H1 (cell line): ENCODE data around the gene TIMM29. TPM values are rescaled to one million over a fixed set of nuclear protein-coding genes. Genes with fewer than 3 reads are reported as not detected.

ENCODE experiments used
- CTCF ChIA-PET: fragments of 300-600 bp; sonication (Branson Sonifier 250); formaldehyde crosslinking; loops from one replicate; lab custom pipeline; 2021; ENCODE audit not compliant: partially characterized antibody; lab: Charles Lee
- POLR2A ChIA-PET: fragments of 300-600 bp; sonication (Branson Sonifier 250); formaldehyde crosslinking; loops from one replicate; lab custom pipeline; 2021; ENCODE audit warnings: inconsistent platforms; ENCODE audit not compliant: partially characterized antibody; lab: Charles Lee
- DNase-seq, 2 experiments: peaks; one replicate each; pipeline versions ENCODE4 v3.0.0 to v3.0.0-alpha.2; 2010 to 2022; ENCODE audit warnings: low spot score in 2 of 2, low read depth in 1 of 2, mixed read lengths in 1 of 2
- FAIRE-seq: peaks from 2 replicates; lab custom pipeline; 2011; peaks lifted over from hg19 to GRCh38; lab: Jason Lieb, UNC
- H2AFZ ChIP-seq: 2 replicates; pipeline ENCODE4 v1.8.1; 2012; ENCODE audit warnings: low read length, inconsistent platforms
- H2AK5ac ChIP-seq: 2 replicates; pipeline ENCODE4 v1.6.1; 2013; ENCODE audit warnings: low read depth, low read length
- H2BK120ac ChIP-seq: replicated peaks from 2 replicates; pipeline ENCODE3; 2013; ENCODE audit warnings: low read depth, low read length, inconsistent platforms
- H2BK12ac ChIP-seq: 2 replicates; pipeline ENCODE4 v1.6.1; 2013; ENCODE audit warnings: low read depth, low read length
- H2BK15ac ChIP-seq: 2 replicates; pipeline ENCODE4 v1.6.1; 2013; ENCODE audit warnings: low read length
- H2BK20ac ChIP-seq: 2 replicates; pipeline ENCODE4 v1.6.1; 2013; ENCODE audit warnings: low read length
- H2BK5ac ChIP-seq: 2 replicates; pipeline ENCODE4 v1.6.1; 2013; ENCODE audit warnings: low read depth, low read length
- H3K14ac ChIP-seq: 2 replicates; pipeline ENCODE4 v1.6.1; 2013; ENCODE audit warnings: inconsistent platforms; ENCODE audit not compliant: insufficient read length
- H3K18ac ChIP-seq: 2 replicates; pipeline ENCODE4 v1.6.1; 2013; ENCODE audit warnings: low read length; ENCODE audit errors: extremely low read depth
- H3K23ac ChIP-seq: 2 replicates; pipeline ENCODE4 v1.6.1; 2013; ENCODE audit warnings: inconsistent platforms; ENCODE audit not compliant: insufficient read length
- H3K23me2 ChIP-seq: 2 replicates; pipeline ENCODE4 v1.6.1; 2013; ENCODE audit warnings: low read depth, low read length
- H3K27ac ChIP-seq: 2 replicates; pipeline ENCODE4 v1.6.1; 2011; ENCODE audit warnings: low read depth, low read length, inconsistent platforms
- H3K27me3 ChIP-seq, 4 experiments: replicated peaks in 1 of 4; 1 replicate in 1 of 4; 2 replicates in 3 of 4; pipeline versions ENCODE4 v1.6.1 to v1.8.1; 2011 to 2013; ENCODE audit warnings: low read length in 3 of 4, mild to moderate bottlenecking in 3 of 4, inconsistent platforms in 2 of 4, mixed read lengths in 2 of 4, moderate library complexity in 1 of 4; ENCODE audit not compliant: control insufficient read depth in 3 of 4, insufficient read depth in 3 of 4; ENCODE audit errors: extremely low read depth in 1 of 4
- H3K36me3 ChIP-seq, 4 experiments: 2 replicates each; pipeline versions ENCODE4 v1.6.1 to v1.8.1; 2011 to 2013; ENCODE audit warnings: mild to moderate bottlenecking in 4 of 4, low read length in 3 of 4, moderate library complexity in 2 of 4, control low read depth in 1 of 4, inconsistent platforms in 1 of 4; ENCODE audit not compliant: insufficient read depth in 4 of 4, control insufficient read depth in 2 of 4
- H3K4ac ChIP-seq: replicated peaks from 2 replicates; pipeline ENCODE3; 2013; ENCODE audit warnings: low read length, low read depth, mixed read lengths, inconsistent platforms; ENCODE audit not compliant: insufficient read length
- H3K4me1 ChIP-seq, 4 experiments: replicated peaks in 1 of 4; 1 replicate in 1 of 4; 2 replicates in 3 of 4; pipeline versions ENCODE4 v1.6.1 to v1.8.1; 2011 to 2013; ENCODE audit warnings: low read length in 3 of 4, inconsistent platforms in 2 of 4, mixed read lengths in 1 of 4; ENCODE audit not compliant: insufficient read depth in 4 of 4, control insufficient read depth in 3 of 4
- H3K4me2 ChIP-seq, 2 experiments: 2 replicates each; pipeline versions ENCODE4 v1.6.1 to v1.8.1; 2011 to 2013; ENCODE audit warnings: low read depth in 2 of 2, low read length in 2 of 2, control low read depth in 1 of 2, inconsistent platforms in 1 of 2, mild to moderate bottlenecking in 1 of 2; ENCODE audit not compliant: insufficient read depth in 1 of 2
- H3K4me3 ChIP-seq, 4 experiments: fragments of 200-600, 300-600 bp in 1 of 4; sonication (generic), shearing (Covaris generic), sonication (Bioruptor Twin) in 1 of 4; 2 replicates each; pipeline versions ENCODE4 v1.5.1 to v1.8.1; 2011 to 2016; ENCODE audit warnings: low read length in 4 of 4, low read depth in 3 of 4, control low read depth in 2 of 4, inconsistent platforms in 2 of 4, mild to moderate bottlenecking in 2 of 4, mixed read lengths in 1 of 4, moderate library complexity in 1 of 4; ENCODE audit not compliant: insufficient read depth in 2 of 4; ENCODE audit errors: extremely low read depth in 1 of 4
- H3K56ac ChIP-seq: replicated peaks from 2 replicates; pipeline ENCODE3; 2013; ENCODE audit warnings: low read depth, mild to moderate bottlenecking, mixed read lengths, low read length, inconsistent platforms; ENCODE audit not compliant: insufficient read length
- H3K79me1 ChIP-seq: 2 replicates; pipeline ENCODE4 v1.6.1; 2013; ENCODE audit warnings: low read depth, low read length, control low read depth
- H3K79me2 ChIP-seq, 2 experiments: 2 replicates each; pipeline versions ENCODE4 v1.6.1 to v1.8.1; 2012 to 2013; ENCODE audit warnings: low read length in 2 of 2, mild to moderate bottlenecking in 2 of 2, inconsistent platforms in 1 of 2; ENCODE audit not compliant: insufficient read depth in 2 of 2, control insufficient read depth in 1 of 2
- H3K9ac ChIP-seq, 4 experiments: replicated peaks in 1 of 4; 1 replicate in 1 of 4; 2 replicates in 3 of 4; pipeline versions ENCODE4 v1.6.1 to v1.8.1; 2011 to 2013; ENCODE audit warnings: low read depth in 3 of 4, low read length in 3 of 4, control low read depth in 2 of 4, mild to moderate bottlenecking in 2 of 4, moderate library complexity in 2 of 4, inconsistent platforms in 1 of 4; ENCODE audit errors: extremely low read depth in 1 of 4
- H3K9me3 ChIP-seq, 2 experiments: 2 replicates each; pipeline versions ENCODE4 v1.6.1 to v1.8.1; 2012 to 2013; ENCODE audit warnings: mild to moderate bottlenecking in 2 of 2, moderate library complexity in 2 of 2, control low read depth in 1 of 2, inconsistent platforms in 1 of 2, low read depth in 1 of 2, low read length in 1 of 2, mixed read lengths in 1 of 2; ENCODE audit not compliant: insufficient read depth in 2 of 2
- H4K20me1 ChIP-seq, 2 experiments: replicated peaks in 1 of 2; 2 replicates each; pipeline versions ENCODE3 to v1.8.1; 2011 to 2013; ENCODE audit warnings: inconsistent platforms in 2 of 2, low read length in 2 of 2, mild to moderate bottlenecking in 1 of 2; ENCODE audit not compliant: insufficient read depth in 2 of 2, control insufficient read depth in 1 of 2
- H4K5ac ChIP-seq: 2 replicates; pipeline ENCODE4 v1.6.1; 2013; ENCODE audit warnings: low read length, low read depth, mixed read lengths, inconsistent platforms; ENCODE audit not compliant: insufficient read length
- H4K8ac ChIP-seq: 2 replicates; pipeline ENCODE4 v1.8.0; 2013; ENCODE audit warnings: mild to moderate bottlenecking, moderate library complexity, low read length, inconsistent platforms; ENCODE audit not compliant: insufficient read depth; ENCODE audit errors: extremely low read depth
- H4K91ac ChIP-seq: replicated peaks from 2 replicates; pipeline ENCODE3; 2013; ENCODE audit warnings: low read length, mixed read lengths, inconsistent platforms; ENCODE audit not compliant: insufficient read length
- POU5F1 ChIP-seq: IDR thresholded peaks from 2 replicates; pipeline ENCODE4 v1.6.1; 2011; ENCODE audit warnings: low read depth, mild to moderate bottlenecking, low read length, moderate library complexity
- WGBS, 2 experiments: shearing (Covaris generic) in 1 of 2; methylation state at CpG; one replicate each; pipeline versions ENCODE4 v1.1.6 to v1.1.7; 2013 to 2015; ENCODE audit warnings: low lambda C conversion rate in 2 of 2, mixed read lengths in 2 of 2, inconsistent platforms in 1 of 2, low coverage in 1 of 2, missing lambda C conversion rate in 1 of 2; ENCODE audit not compliant: insufficient replicate concordance in 2 of 2, insufficient coverage in 1 of 2, insufficient read length in 1 of 2; ENCODE audit errors: extremely low coverage in 1 of 2, missing lambda C conversion rate in 1 of 2; 5-methylcytosine and 5-hydroxymethylcytosine counted together
- polyA plus RNA-seq, 7 experiments: library from polyadenylated mRNA; depleted of rRNA in 3 of 7; stranded (reverse) in 5 of 7; unstranded in 2 of 7; fragments of >200 nt in 5 of 7; fragments of 200-250 nt in 2 of 7; gene quantifications; 1 replicate in 5 of 7; 2 replicates in 1 of 7; 4 replicates in 1 of 7; pipeline versions ENCODE4 v1.2.1 to v1.2.3, GENCODE V29; 2011 to 2013; ENCODE audit warnings: missing spikeins in 2 of 7, mixed read lengths in 2 of 7
- total RNA-seq: library from RNA; stranded (reverse); fragmentation: NEBNext Ultra II Directional; extraction: Animal tissue kit (Norgen Biotek cat#: 25700); gene quantifications from 2 replicates; pipeline ENCODE4 v1.2.1, GENCODE V29; 2021

TIMM29 gene
- total and polyA plus RNA-seq, 2 of the 8 experiments (the other 6 are each of a cell fraction or from before 2014, with no cell fraction given), result 15.9 to 24.0 TPM

GRCh38 chr19:10912619-10913018 is 16.0 kb upstream of the TIMM29 start:
- H3K56ac ChIP-seq, result no peak overlapping the region
- H3K23ac ChIP-seq, result no peak overlapping the region
- H4K20me1 ChIP-seq, result peaks cover 0 to 15% of the 10 kb centered on the region in 2 experiments
- H3K27me3 ChIP-seq, result no peaks in the 10 kb centered on the region
- peaks cover 2% of the 10 kb centered on the region for H3K79me1 ChIP-seq
- no peaks in the 10 kb centered on the region; a peak in 2 of 7 replicates for H3K4me1 ChIP-seq
- H2BK5ac ChIP-seq, result no peak overlapping the region; the same call in 1 of the 2 replicates
- H3K9ac ChIP-seq, result no peak overlapping the region
- H3K14ac ChIP-seq, result no peak overlapping the region
- WGBS, 2 experiments, result 92% methylated on average over 17 of the region's 18 CpGs; no CpG with 5 or more reads in 1 of the 2 experiments
- H3K23me2 ChIP-seq, result no peaks in the 10 kb centered on the region
- FAIRE-seq (no peak), DNase-seq (no peak)
- H3K18ac ChIP-seq, result no peak overlapping the region
- no peak overlapping the region for H4K91ac ChIP-seq
- ChIA-PET CTCF (interaction anchor here (0.7 to 1.0 kb wide), 3 partner anchors 24 to 203 kb away, joined by 3 read pairs; no protein-coding TSS in a partner anchor), POLR2A (interaction anchor here (1.0 to 1.5 kb wide), 3 partner anchors 10 to 38 kb away, joined by 3 to 5 read pairs (median 4); no protein-coding TSS in a partner anchor)
- H3K4ac ChIP-seq, result no peak overlapping the region
- H2BK12ac ChIP-seq, result no peak overlapping the region
- H4K5ac ChIP-seq, result no peak overlapping the region
- no peak overlapping the region for H3K4me3 ChIP-seq
- H3K79me2 ChIP-seq, result no peaks in the 10 kb centered on the region
- H2BK120ac ChIP-seq, result no peak overlapping the region
- no peak overlapping the region for H2AFZ ChIP-seq
- H3K27ac ChIP-seq, result no peak overlapping the region
- no peak overlapping the region for H2BK20ac ChIP-seq
- H3K36me3 ChIP-seq, result peaks cover 16 to 39% (median 25%) of the 10 kb centered on the region in 4 experiments
- H2AK5ac ChIP-seq, result no peak overlapping the region
- H3K9me3 ChIP-seq, result no peaks in the 10 kb centered on the region
- H2BK15ac ChIP-seq, result no peak overlapping the region
- H3K4me2 ChIP-seq, result no peak overlapping the region
- H4K8ac ChIP-seq, result no peak overlapping the region
- no peak for TF ChIP-seq POU5F1
